PC-9 (cell line): ENCODE data around the gene KRTDAP. TPM values are rescaled to one million over a fixed set of nuclear protein-coding genes. Genes with fewer than 3 reads are reported as not detected.
"Not testable (repeated sequence)": the region's sequence is repeated elsewhere in the genome, so short reads cannot be mapped to it uniquely, and the experiment has no call there.

Source experiments
- BruUV-seq: library from RNA; stranded (reverse); fragments of 400-500 nt; replicated peaks from 2 replicates; lab custom pipeline; 2021; lab: Mats Ljungman, UMichigan
- CTCF ChIA-PET: fragments of 300-600 bp; sonication (Branson Sonifier 250); formaldehyde crosslinking; loops from one replicate; lab custom pipeline; 2022; ENCODE audit warnings: antibody characterized with exemption; lab: Charles Lee
- POLR2A ChIA-PET: fragments of 300-600 bp; sonication (Branson Sonifier 250); formaldehyde crosslinking; loops from one replicate; lab custom pipeline; 2022; ENCODE audit warnings: antibody characterized with exemption; ENCODE audit not compliant: unreplicated experiment; lab: Charles Lee
- DNase-seq, 2 experiments: peaks; one replicate each; pipeline versions ENCODE4 v3.0.0 to v3.0.0-alpha.2; 2015 to 2022; ENCODE audit warnings: mixed read lengths in 1 of 2
- H2AFZ ChIP-seq: fragments of 200-600 bp; sonication (generic); 2 replicates; pipeline ENCODE4 v1.8.1; 2017; ENCODE audit warnings: antibody characterized with exemption
- H3F3A ChIP-seq: fragments of 200-600 bp; sonication (generic); 2 replicates; pipeline ENCODE4 v1.8.1; 2017; ENCODE audit warnings: antibody characterized with exemption, mild to moderate bottlenecking, low read depth; ENCODE audit not compliant: insufficient read depth
- H3K27ac ChIP-seq: fragments of 200-600 bp; sonication (generic); 2 replicates; pipeline ENCODE4 v1.6.1; 2016; ENCODE audit warnings: mixed run types
- H3K27me3 ChIP-seq: fragments of 200-600 bp; sonication (generic); 2 replicates; pipeline ENCODE4 v1.6.1; 2016; ENCODE audit warnings: low read depth, mixed run types; ENCODE audit not compliant: insufficient read depth
- H3K36me3 ChIP-seq: fragments of 200-600 bp; sonication (generic); 2 replicates; pipeline ENCODE4 v1.6.1; 2016; ENCODE audit warnings: low read depth, mixed run types
- H3K4me1 ChIP-seq: fragments of 200-600 bp; sonication (generic); replicated peaks from 2 replicates; pipeline ENCODE4 v1.6.1; 2016; ENCODE audit warnings: mixed run types; ENCODE audit not compliant: insufficient read depth
- H3K4me2 ChIP-seq: fragments of 200-600 bp; sonication (generic); 2 replicates; pipeline ENCODE4 v1.6.1; 2017; ENCODE audit warnings: mixed run types
- H3K4me3 ChIP-seq: fragments of 200-600 bp; sonication (generic); 2 replicates; pipeline ENCODE4 v1.6.1; 2016; ENCODE audit warnings: mixed run types
- H3K79me2 ChIP-seq: fragments of 200-600 bp; sonication (generic); 2 replicates; pipeline ENCODE4 v1.6.1; 2017; ENCODE audit warnings: low read depth, mixed run types
- H3K9me2 ChIP-seq: fragments of 200-600 bp; sonication (generic); 2 replicates; pipeline ENCODE4 v1.8.1; 2017; ENCODE audit warnings: mild to moderate bottlenecking; ENCODE audit not compliant: insufficient read depth
- H3K9me3 ChIP-seq: fragments of 200-600 bp; sonication (generic); 2 replicates; pipeline ENCODE4 v1.8.1; 2016; ENCODE audit warnings: low read depth; ENCODE audit not compliant: insufficient read depth
- H4K20me1 ChIP-seq: fragments of 200-600 bp; sonication (generic); 2 replicates; pipeline ENCODE4 v1.8.1; 2017; ENCODE audit not compliant: insufficient read depth
- EZH2 ChIP-seq: fragments of 200-600 bp; sonication (generic); IDR thresholded peaks from 2 replicates; pipeline ENCODE4 v1.8.0; 2017; ENCODE audit warnings: antibody characterized with exemption, low read depth
- intact Hi-C: fragments of 100-400 bp; cut with micrococcal nuclease; formaldehyde crosslinking; loops from one replicate; pipeline ENCODE4 v1.10.0; 2022; ENCODE audit not compliant: unreplicated experiment
- total RNA-seq: library from RNA; stranded (reverse); gene quantifications from 2 replicates; pipeline ENCODE4 v1.2.3, GENCODE V29; 2021
- TF ChIP-seq, protein P1 (sequence below): fragments of 200-600 bp; sonication (generic); conservative IDR thresholded peaks from 2 replicates; pipeline ENCODE4 v1.6.1; 2017; ENCODE audit warnings: mixed run types, antibody characterized with exemption, mild to moderate bottlenecking, moderate library complexity

Gene KRTDAP
- total RNA-seq, 1 experiment from 2014 or later: not detected

DNA sequence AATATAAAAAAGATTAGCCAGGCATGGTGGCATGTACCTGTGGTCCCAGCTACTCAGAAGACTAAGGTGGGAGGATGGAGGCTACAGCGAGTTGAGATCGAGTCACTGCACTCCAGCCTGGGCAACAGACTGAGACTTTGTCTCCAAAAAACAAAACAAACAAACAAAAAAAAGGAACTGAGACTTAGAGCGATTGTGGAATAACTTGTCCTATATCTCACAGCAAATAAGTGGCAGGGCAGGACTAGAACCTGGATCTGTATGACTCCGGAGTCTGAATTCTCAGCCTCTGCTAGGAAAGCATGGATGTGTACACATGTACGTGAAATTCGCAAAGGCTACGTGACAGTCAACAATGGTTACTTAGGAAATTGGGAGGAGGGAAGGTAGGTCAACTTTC, 20.1 kb downstream of the KRTDAP start:
- H3K9me3 ChIP-seq: no peaks in the 10 kb centered on the region
- intact Hi-C loops: no loop called here
- no peak overlapping the region for H3K27ac ChIP-seq
- BruUV-seq: no TSS peak
- H4K20me1 ChIP-seq: no peaks in the 10 kb centered on the region
- TF ChIP-seq, protein P1, sequence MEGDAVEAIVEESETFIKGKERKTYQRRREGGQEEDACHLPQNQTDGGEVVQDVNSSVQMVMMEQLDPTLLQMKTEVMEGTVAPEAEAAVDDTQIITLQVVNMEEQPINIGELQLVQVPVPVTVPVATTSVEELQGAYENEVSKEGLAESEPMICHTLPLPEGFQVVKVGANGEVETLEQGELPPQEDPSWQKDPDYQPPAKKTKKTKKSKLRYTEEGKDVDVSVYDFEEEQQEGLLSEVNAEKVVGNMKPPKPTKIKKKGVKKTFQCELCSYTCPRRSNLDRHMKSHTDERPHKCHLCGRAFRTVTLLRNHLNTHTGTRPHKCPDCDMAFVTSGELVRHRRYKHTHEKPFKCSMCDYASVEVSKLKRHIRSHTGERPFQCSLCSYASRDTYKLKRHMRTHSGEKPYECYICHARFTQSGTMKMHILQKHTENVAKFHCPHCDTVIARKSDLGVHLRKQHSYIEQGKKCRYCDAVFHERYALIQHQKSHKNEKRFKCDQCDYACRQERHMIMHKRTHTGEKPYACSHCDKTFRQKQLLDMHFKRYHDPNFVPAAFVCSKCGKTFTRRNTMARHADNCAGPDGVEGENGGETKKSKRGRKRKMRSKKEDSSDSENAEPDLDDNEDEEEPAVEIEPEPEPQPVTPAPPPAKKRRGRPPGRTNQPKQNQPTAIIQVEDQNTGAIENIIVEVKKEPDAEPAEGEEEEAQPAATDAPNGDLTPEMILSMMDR: no peak
- no peak for TF ChIP-seq EZH2
- no peaks in the 10 kb centered on the region for H3K9me2 ChIP-seq
- no peaks in the 10 kb centered on the region for H3K4me1 ChIP-seq
- H3K4me2 ChIP-seq: no peak overlapping the region
- no peaks in the 10 kb centered on the region for H3K27me3 ChIP-seq
- no peak overlapping the region for H2AFZ ChIP-seq
- no peak for DNase-seq
- H3K4me3 ChIP-seq: no peak overlapping the region
- ChIA-PET POLR2A (no interaction called here), CTCF (no interaction called here)
- H3F3A ChIP-seq: no peaks in the 10 kb centered on the region
- no peaks in the 10 kb centered on the region for H3K79me2 ChIP-seq
- H3K36me3 ChIP-seq: no peaks in the 10 kb centered on the region

DNA sequence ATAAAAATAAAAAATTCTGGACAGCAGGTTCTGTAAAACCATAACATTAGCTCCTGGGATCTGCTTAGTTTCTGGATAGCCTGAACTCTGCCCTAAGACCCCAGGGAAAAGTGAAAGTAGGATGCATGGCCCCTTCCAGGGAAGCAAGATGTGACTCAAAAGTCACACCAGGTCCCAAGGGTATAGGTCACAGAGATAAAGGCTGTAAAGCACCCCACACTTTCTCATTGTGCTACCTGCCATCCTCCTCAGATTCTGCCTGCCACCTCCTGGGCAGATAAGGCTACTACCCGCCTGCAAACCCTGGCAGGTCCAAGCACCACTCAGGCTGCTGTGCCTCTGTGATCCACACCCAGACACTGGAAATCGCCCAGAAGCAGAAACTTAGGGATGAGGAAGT, 21.6 kb downstream of the KRTDAP start:
- Histone ChIP-seq H4K20me1 (no peaks in the 10 kb centered on the region), H2AFZ (no peak overlapping the region), H3K4me2 (no peak overlapping the region), H3K27ac (no peak overlapping the region), H3K9me3 (no peaks in the 10 kb centered on the region), H3K27me3 (no peaks in the 10 kb centered on the region), H3K36me3 (no peaks in the 10 kb centered on the region), H3K4me3 (no peak overlapping the region), H3K9me2 (no peaks in the 10 kb centered on the region), H3F3A (no peaks in the 10 kb centered on the region), H3K4me1 (no peaks in the 10 kb centered on the region), H3K79me2 (no peaks in the 10 kb centered on the region)
- DNase-seq: peak; percentile 38 to 55
- no TSS peak for BruUV-seq
- ChIA-PET POLR2A (no interaction called here), CTCF (interaction anchor here (0.7 kb wide), 1 partner anchor 324 kb away, joined by 3 read pairs; no protein-coding TSS in a partner anchor)
- no peak for TF ChIP-seq EZH2
- TF ChIP-seq, protein P1: peak; percentile 79
- intact Hi-C loops: loop anchor here (1.0 to 5.0 kb wide), 4 partner anchors 115 to 200 kb away; partner anchors contain the start of gene USF2

DNA sequence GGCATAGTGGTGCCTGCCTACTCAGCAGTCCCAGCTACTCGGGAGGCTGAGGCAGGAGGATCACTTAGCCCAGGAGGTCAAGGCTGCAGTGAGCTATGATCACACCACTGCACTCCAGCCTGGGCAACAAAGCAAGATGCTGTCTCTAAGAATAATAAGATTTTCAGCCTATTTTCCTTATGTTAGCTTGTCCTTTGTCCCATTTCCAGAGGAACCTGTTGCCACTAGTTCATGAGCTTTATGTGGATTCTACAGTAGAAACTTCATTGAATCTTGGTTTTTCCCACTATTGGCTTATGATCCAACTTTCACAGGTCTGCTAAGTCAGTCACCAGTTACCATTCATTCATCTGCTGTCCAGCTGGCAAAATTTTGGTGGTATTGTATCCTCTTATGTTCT, 24.0 kb downstream of the KRTDAP start:
- Histone ChIP-seq H3K79me2 (no peaks in the 10 kb centered on the region), H3K27me3 (no peaks in the 10 kb centered on the region; the same call in 1 of the 2 replicates), H3K4me3 (no peak overlapping the region), H3K4me2 (no peak overlapping the region), H4K20me1 (no peaks in the 10 kb centered on the region), H3K9me3 (no peaks in the 10 kb centered on the region), H3F3A (no peaks in the 10 kb centered on the region), H3K27ac (no peak overlapping the region), H3K4me1 (no peaks in the 10 kb centered on the region), H2AFZ (no peak overlapping the region), H3K36me3 (no peaks in the 10 kb centered on the region), H3K9me2 (no peaks in the 10 kb centered on the region)
- no peak for DNase-seq
- TF ChIP-seq EZH2: no peak
- TF ChIP-seq, protein P1: no peak
- ChIA-PET POLR2A (no interaction called here), CTCF (no interaction called here)
- intact Hi-C loops: loop anchor here (5.0 kb wide), 2 partner anchors 159 to 179 kb away; no protein-coding TSS in a partner anchor
- BruUV-seq: no TSS peak

DNA sequence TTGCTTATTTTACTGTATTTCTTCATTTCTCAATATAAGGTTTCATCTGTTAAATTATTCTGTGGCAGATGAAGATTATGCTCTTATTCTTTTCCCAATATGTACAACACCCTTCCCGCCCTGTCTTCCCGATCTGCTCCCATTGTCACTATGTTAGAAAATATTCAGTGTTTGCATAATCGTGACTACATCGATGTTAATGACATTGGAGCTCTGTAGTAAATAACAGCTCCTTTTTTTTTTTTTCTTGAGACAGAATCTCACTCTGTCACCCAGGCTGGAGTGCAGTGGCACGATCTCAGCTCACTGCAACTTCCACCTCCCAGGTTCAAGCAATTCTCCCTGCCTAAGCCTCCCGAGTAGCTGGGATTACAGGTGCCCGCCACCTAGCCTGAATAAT, 27.3 kb downstream of the KRTDAP start:
- H3K9me2 ChIP-seq, H3K79me2 ChIP-seq, intact Hi-C loops, H3K27ac ChIP-seq, H3K9me3 ChIP-seq, POLR2A ChIA-PET, H3K4me3 ChIP-seq, BruUV-seq, H3K36me3 ChIP-seq, H2AFZ ChIP-seq, H3K27me3 ChIP-seq, DNase-seq, H4K20me1 ChIP-seq, H3F3A ChIP-seq, H3K4me2 ChIP-seq, CTCF ChIA-PET, H3K4me1 ChIP-seq: not testable (repeated sequence)
